ENCODE data around the gene C1RL.
A peak's percentile ranks its signal among the peaks of the same experiment; 100 is the strongest.

Gene C1RL

DNA sequence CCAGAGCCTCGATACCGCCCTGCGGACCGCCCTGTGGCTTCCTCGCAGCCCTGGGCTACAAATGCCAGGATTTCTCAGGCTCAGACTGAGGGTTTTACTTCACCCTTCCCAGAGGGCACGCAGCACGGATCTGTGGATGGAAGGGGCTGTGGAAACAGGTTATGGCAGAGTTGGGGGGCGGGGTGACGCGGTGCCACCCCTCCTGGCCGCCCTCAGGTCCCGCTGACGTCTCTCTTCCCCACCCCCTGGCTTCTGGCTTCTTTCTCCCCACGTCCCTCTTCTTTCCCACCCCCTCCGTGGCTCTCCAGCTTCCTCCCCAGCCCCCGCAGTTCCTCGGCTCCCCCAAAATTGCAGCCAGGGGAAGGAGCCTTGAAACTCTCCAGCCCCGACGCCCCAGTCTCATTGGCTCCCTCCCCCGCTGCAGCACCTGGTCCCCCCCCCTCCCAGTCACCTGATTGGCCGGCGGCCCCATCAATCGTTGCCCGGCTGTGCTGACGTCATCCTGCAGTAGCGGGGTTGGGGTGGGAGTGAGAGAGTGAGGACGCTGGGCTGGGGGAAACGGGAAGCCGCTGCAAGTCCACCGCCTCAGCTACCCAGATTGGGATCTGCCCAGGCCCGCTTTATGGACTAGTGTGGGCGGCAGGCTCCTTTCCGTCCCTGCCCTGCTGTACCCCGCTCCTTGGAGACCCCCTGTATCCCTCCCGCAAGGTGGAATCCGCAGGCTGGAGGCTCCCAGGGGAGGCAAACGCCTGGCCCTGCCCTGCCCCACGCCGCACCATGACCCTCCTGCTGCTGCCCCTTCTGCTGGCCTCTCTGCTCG lies 21.1 kb upstream of the C1RL start, which contains the start of gene CLSTN3:
TSS of gene CLSTN3 (plus strand) at position 500 of the 820 bp plus-strand sequence. CDS start at position 778, 278 bp downstream.
- H3K27me3 Mint-ChIP-seq, result no peaks in the 10 kb centered on the region
- H3K9me3 Mint-ChIP-seq, result no peaks in the 10 kb centered on the region
- ATAC-seq (replicated peaks), result peak; percentile 86 to 90
- peaks cover 28 to 53% of the 10 kb centered on the region in 2 donors for H3K4me1 Mint-ChIP-seq
- H3K36me3 Mint-ChIP-seq, result peaks cover 9 to 10% of the 10 kb centered on the region in 2 donors
- peak within 1 kb of the TSS; percentile 84 for H3K27ac Mint-ChIP-seq
- DNase-seq, result peak; percentile 62
- H3K4me3 Mint-ChIP-seq, result peak within 1 kb of the TSS; percentile 87 to 93

DNA sequence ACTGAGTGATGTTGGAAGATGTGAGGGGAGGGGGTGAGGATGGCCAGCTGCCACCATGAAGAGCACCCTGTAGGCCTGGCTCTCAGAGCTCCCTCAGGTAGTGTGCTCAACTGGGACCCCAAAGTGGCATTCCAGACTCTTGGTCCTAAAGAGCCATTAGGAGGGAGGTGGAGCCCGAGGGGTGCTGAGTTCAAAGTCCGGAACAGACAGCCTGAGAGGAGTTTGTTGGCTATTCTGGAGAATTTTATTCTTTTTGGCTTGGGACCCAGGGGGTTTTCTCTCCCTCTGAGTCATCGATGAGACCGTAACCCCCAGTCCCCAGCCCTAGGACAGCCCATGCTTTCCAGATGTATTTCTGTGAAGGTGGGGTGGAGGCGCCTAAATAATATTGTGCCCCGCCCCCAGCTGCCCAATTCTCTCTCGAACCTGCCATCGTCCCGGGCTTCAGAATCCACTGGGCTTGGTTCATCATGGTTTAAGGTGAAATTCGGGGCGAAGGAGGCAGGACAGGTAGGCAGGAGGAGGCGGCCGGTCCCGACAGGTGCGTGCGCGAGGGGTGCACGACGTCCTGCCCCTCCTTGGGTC lies 20.4 kb upstream of the C1RL start:
- Mint-ChIP-seq H3K4me1 (peaks cover 26 to 48% of the 10 kb centered on the region in 2 donors), H3K27me3 (no peaks in the 10 kb centered on the region), H3K4me3 (peak overlapping the region; percentile 87 to 93), H3K9me3 (no peaks in the 10 kb centered on the region), H3K36me3 (peaks cover 4 to 9% of the 10 kb centered on the region in 2 donors), H3K27ac (no peak overlapping the region)
- peak in 1 of 2 donors; percentile 2 for ATAC-seq (replicated peaks)
- no peak for DNase-seq

DNA sequence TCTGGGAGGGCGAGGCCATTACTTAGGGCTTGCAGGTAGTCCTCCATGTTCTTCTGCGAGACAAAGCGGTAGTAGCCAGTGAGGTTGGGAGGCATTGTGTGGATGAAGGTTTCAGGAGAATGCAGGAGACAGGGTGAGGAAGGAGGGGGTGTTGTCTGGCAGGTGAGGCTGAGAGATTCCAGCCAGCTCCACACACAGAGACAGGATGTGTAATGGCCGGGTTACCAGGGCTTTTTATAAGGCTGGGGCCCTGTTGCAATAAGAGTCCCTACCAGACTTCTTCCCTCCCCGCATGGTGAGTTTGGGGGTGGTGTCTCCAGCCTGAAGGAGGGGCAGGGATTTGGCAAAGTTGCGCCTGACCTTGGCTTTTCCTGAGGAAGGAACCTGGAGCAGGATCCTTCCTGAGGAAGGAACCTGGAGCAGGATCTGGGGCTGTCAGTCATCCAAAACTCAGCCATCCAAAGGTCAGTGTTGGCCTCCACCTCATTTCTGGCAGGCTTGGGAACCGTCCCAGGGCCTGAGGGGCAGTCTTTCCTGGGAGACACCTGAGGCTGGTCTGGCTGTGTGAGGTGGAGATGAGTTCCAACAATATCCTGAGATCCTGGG lies 19.8 kb upstream of the C1RL start, which contains the start of gene RBP5:
TSS of gene RBP5 (minus strand) at position 209 of the 606 bp plus-strand sequence. CDS start at position 95, 114 bp downstream.
- H3K4me3 Mint-ChIP-seq, result peak within 1 kb of the TSS; percentile 87 to 93
- no peak for DNase-seq
- peaks cover 24 to 47% of the 10 kb centered on the region in 2 donors for H3K4me1 Mint-ChIP-seq
- no peaks in the 10 kb centered on the region for H3K27me3 Mint-ChIP-seq
- H3K36me3 Mint-ChIP-seq, result peaks cover under 1 to 8% of the 10 kb centered on the region in 2 donors
- no peaks in the 10 kb centered on the region for H3K9me3 Mint-ChIP-seq
- peak within 1 kb of the TSS; percentile 84 for H3K27ac Mint-ChIP-seq
- no peak for ATAC-seq (replicated peaks)

DNA sequence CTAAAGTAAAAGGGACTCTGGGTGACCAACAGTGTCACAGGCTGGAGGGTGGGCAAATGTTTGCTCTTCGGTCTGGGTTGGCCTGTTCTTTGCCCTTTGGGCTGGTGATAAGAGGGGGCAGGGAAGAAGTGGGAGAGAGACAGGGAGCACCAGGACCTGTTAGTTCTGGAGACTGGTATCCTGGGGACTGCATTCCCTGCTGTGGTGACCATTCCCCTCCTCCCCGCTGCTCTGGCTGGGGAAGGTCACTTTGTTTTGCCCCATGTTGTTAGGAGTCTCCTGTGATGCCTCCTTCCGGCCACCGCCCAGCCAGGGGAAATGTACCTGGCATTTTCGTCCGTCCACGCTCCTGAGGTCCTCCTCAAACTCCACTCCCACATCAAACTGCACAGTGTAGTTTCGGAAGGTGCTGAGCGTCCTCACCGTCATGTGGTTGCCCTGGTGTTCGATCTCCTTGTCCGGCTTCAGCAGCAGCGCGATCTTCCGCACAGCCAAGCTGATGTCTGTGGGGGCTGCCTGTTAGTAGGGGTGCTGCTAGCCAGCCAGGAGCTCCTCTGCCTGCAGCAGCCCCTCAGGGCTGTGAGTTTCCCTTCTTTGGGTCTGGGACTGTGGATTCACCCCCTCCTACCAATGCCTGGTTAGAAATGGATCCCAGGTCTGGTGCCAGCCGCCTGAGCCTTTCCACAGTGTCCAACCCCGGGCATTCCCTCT lies 19.1 kb upstream of the C1RL start:
- ATAC-seq (replicated peaks) (no peak), DNase-seq (no peak)
- H3K4me1 Mint-ChIP-seq, result peaks cover 24 to 47% of the 10 kb centered on the region in 2 donors
- no peaks in the 10 kb centered on the region for H3K9me3 Mint-ChIP-seq
- H3K36me3 Mint-ChIP-seq, result peaks cover 0 to 7% of the 10 kb centered on the region in 2 donors
- H3K27ac Mint-ChIP-seq, result peak overlapping the region; percentile 49
- H3K27me3 Mint-ChIP-seq, result no peaks in the 10 kb centered on the region
- H3K4me3 Mint-ChIP-seq, result peak overlapping the region; percentile 51 to 87

DNA sequence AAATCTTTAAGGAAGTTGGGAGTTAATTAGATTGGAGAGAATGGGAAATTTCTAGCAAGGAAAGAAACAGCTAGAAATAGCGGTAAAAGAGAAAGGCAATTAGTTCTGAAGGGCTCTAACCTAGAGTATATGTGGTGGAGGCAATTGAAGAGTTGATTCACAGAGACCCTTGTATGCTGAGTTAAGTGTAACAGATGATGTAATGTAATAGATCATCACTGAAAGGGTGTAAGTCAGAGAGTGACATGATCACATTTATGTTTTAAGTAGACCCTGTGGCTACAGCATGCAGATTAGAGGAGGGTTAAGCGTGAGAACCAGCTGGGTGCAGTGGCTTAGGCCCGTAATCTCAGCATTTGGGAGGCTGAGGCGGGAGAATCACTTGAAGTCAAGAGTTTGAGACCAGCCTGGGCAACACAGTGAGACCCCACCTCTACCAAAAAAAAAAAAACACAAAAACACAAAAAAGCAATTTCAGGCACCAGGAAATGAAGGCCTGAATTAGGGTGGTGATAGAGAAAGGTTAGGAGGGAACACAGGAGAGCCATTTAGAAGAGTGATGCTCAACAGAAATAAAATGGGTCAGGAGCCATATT lies 16.7 kb upstream of the C1RL start:
- no peak for DNase-seq
- H3K9me3 Mint-ChIP-seq, result no peaks in the 10 kb centered on the region
- H3K27me3 Mint-ChIP-seq, result no peaks in the 10 kb centered on the region
- peaks cover 0 to 4% of the 10 kb centered on the region in 2 donors for H3K36me3 Mint-ChIP-seq
- H3K27ac Mint-ChIP-seq, result no peak overlapping the region
- ATAC-seq (replicated peaks), result no peak
- peaks cover 11 to 25% of the 10 kb centered on the region in 2 donors for H3K4me1 Mint-ChIP-seq
- H3K4me3 Mint-ChIP-seq, result no peak overlapping the region

DNA sequence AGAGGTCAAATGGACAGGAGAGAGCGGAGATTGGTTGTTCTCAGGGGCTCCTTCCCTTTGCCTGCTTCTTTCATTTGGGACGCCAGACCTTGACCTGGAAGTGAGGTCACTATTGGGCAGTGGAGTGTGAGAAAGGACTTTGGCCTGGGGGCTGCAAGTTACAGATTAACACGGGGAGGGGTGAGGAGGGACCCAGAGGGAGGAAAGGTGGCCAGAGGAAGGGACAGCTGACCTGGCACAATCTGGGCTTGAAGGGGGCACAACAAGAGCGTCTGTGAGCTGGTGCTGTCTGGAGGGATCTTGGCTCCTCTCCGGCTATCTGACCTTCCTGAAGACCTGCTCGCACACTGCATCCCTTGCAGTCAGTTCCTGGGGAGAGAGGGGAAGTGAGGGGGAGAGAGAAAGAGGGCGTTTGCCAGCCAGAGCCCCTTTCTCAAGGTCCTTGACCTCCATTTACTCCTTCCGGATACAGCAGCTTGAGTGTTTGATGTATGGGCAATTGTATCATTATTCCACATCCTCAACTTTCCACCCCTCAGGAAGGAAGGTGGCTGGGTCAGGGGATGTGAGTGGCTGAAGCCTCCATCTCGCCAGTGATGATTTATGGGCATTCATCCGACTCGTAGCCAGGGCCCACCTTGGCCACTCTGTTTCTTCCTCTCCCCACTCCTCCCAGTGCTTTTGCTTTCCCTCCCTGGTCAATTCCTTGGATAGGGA lies 14.9 kb upstream of the C1RL start:
- Mint-ChIP-seq H3K27me3 (no peaks in the 10 kb centered on the region), H3K36me3 (peaks cover 0 to 4% of the 10 kb centered on the region in 2 donors), H3K9me3 (no peaks in the 10 kb centered on the region), H3K4me3 (no peak overlapping the region), H3K27ac (no peak overlapping the region), H3K4me1 (peaks cover 4 to 7% of the 10 kb centered on the region in 2 donors)
- no peak for ATAC-seq (replicated peaks)
- no peak for DNase-seq

DNA sequence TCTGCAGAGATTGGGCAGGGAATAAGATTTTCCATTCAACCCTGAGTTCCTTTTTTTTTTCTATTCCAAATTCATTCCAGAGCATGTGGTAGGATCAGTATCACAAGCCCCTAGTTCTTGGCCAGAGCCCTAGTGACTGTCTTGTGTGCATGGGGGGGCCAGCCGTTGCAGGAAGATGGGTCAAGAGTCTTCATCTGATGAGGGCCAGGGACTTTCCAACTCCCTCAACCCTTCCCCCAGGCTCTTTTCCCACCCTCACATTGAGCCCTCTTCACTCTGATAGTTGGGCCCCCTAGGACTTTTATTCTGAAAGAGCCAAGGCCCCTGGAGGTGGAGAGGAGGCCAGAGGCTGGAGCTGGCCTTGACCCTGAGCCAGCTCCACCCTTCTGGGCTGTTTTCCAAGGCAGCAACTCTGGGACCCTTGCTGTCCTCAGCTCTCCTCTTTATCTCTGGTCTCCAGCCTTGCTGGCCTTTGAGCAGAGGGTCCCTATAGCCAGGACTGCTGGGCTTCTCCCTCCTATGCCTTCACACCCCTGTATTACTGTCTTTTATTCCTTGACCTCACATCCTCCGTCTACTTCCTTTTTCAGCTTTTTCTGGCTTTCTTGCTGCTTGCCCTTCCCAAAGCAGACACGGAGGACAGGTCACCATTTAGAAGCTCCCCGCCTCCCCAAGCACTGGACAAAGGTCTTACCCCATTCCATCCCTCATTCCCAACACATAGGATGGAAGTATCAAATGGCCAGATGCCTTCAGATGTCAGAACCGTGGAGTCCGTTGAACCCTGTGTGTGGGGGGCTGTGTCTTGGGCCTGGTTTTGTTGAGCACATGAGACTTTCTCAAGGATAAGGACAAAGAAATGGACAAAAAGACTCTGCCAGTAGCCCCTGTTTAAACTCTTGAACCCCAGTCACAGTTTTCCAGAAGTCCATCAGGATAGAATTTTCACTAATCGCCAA lies 14.1 kb upstream of the C1RL start:
- Mint-ChIP-seq H3K27ac (no peak overlapping the region), H3K4me1 (no peaks in the 10 kb centered on the region), H3K27me3 (no peaks in the 10 kb centered on the region), H3K9me3 (no peaks in the 10 kb centered on the region), H3K36me3 (peaks cover 5% of the 10 kb centered on the region in 2 donors), H3K4me3 (no peak overlapping the region)
- DNase-seq (no peak), ATAC-seq (replicated peaks) (no peak)

DNA sequence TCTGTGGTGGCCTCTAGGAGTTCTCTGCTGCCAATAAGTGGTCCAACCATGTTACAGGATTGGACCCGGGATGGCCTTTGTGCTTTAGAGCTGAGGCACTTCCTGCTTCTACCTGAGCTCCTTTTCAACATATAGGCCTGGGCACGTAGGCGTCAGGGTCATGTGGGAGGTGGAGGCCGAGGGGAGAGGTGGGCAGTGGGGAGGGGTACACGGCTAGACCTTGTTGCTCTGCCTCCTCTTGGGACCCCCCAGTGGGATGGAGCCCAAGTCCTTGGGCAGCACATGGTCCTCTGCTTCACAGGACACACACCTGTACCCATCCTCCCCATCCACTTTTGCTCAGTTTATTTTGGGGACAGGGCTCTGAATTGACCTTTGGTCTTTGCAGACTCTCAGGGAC lies 12.3 kb upstream of the C1RL start:
- ATAC-seq (replicated peaks) (no peak), DNase-seq (no peak)
- no peaks in the 10 kb centered on the region for H3K4me1 Mint-ChIP-seq
- H3K9me3 Mint-ChIP-seq, result no peaks in the 10 kb centered on the region
- H3K36me3 Mint-ChIP-seq, result peaks cover 7 to 10% of the 10 kb centered on the region in 2 donors
- H3K27ac Mint-ChIP-seq, result no peak overlapping the region
- H3K27me3 Mint-ChIP-seq, result no peaks in the 10 kb centered on the region
- no peak overlapping the region for H3K4me3 Mint-ChIP-seq

DNA sequence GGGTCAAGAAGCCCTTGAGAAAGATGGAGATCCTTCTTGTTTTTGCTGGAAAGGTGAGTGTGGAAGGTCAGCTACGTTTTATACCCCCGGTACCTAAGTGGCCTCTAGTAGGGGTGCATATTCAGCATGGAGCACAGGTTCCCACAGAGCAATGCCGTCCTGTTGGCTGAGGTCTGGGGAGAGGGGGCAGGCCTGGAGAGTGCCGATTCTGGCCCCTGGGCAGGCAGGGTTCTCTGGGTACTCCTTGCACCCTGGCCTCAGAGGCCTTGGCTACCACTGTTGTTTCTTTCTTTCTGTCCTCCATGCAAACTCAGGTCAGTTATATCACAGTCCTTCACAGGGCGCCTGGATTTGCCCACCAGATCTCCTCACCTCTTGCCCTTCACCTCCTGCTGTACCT lies 11.2 kb upstream of the C1RL start:
- DNase-seq (no peak), ATAC-seq (replicated peaks) (no peak)
- no peak overlapping the region for H3K4me3 Mint-ChIP-seq
- H3K27ac Mint-ChIP-seq, result no peak overlapping the region
- H3K36me3 Mint-ChIP-seq, result peaks cover 15 to 21% of the 10 kb centered on the region in 2 donors
- H3K4me1 Mint-ChIP-seq, result no peaks in the 10 kb centered on the region
- H3K27me3 Mint-ChIP-seq, result no peaks in the 10 kb centered on the region
- H3K9me3 Mint-ChIP-seq, result no peaks in the 10 kb centered on the region

DNA sequence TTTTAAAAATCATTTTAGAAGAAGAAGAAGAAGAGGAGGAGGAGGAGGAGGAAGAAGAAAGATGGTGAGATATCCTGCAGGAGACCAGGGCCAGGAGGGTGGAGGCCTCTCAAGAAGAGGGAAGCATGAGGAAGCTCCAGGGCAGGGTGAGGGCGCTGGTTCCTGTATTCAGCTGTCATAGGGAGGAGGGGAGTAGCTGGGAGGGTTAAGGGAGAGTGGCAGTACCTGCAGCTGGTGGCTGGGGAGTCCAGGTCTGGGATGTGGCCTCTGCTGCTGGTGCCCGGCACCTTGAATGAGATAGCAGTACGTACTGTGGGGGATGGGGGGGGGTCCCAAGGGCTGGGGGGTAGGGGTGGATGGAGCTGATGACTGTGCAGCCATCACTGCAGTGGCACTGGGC lies 9.9 kb upstream of the C1RL start:
- Mint-ChIP-seq H3K36me3 (peaks cover 20 to 28% of the 10 kb centered on the region in 2 donors), H3K4me3 (no peak overlapping the region), H3K9me3 (no peaks in the 10 kb centered on the region), H3K4me1 (no peaks in the 10 kb centered on the region), H3K27me3 (no peaks in the 10 kb centered on the region), H3K27ac (no peak overlapping the region)
- DNase-seq (no peak), ATAC-seq (replicated peaks) (no peak)

DNA sequence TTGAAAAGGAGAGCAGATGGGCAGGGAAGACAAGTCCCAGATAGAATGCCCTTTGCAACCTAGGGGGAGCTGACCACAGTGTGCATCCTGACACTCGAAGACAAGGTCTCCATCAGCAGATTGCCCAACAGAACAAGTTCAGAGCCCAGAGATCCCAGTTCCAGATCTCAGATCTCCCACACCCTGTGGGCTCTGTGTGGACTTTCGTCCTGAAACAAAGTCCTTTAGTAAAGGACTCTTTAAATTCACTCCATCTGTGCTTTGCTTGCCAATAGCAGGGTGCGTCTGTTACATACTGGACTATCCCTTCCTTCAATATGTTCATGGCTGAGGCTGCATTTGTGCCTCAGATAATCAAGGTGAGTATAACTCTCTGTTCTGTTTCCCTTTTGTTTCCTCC lies 8.7 kb upstream of the C1RL start:
- Mint-ChIP-seq H3K4me3 (no peak overlapping the region), H3K9me3 (no peaks in the 10 kb centered on the region), H3K27ac (no peak overlapping the region), H3K27me3 (no peaks in the 10 kb centered on the region), H3K4me1 (peaks cover 2 to 6% of the 10 kb centered on the region in 2 donors), H3K36me3 (peaks cover 23 to 32% of the 10 kb centered on the region in 2 donors)
- no peak for ATAC-seq (replicated peaks)
- DNase-seq, result no peak

DNA sequence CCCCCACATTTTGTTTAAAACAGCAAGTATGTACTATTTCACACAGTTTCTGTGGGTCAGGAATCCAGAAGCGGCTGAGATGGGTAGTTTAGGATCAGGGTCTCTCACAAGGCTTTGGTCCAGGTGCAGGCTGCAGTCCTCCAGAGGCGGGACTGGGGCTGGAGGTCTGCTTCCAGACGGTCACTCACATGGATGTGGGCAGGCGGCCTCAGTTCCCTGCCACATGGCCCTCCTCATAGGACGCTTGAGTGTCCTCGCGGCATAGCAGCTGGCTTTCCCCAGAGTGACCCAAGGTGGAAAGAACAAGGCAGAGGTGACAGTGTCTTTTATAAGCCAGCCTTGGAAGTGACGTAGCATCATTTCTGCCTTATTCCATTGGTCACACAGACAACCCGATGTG lies 7.9 kb upstream of the C1RL start:
- no peak overlapping the region for H3K27ac Mint-ChIP-seq
- DNase-seq (no peak), ATAC-seq (replicated peaks) (no peak)
- no peak overlapping the region for H3K4me3 Mint-ChIP-seq
- peaks cover 2 to 6% of the 10 kb centered on the region in 2 donors for H3K4me1 Mint-ChIP-seq
- H3K36me3 Mint-ChIP-seq, result peaks cover 23 to 32% of the 10 kb centered on the region in 2 donors
- H3K9me3 Mint-ChIP-seq, result no peaks in the 10 kb centered on the region
- no peaks in the 10 kb centered on the region for H3K27me3 Mint-ChIP-seq
